GM18511 (cell line): ENCODE results near the gene ZNF431.
A peak's percentile ranks its signal among the peaks of the same experiment; 100 is the strongest.
"Not testable (repeated sequence)": the region's sequence is repeated elsewhere in the genome, so short reads cannot be mapped to it uniquely, and the experiment has no call there.

Experiments
- ATAC-seq: cut with Tn5 transposase; IDR thresholded peaks from one replicate; pipeline ENCODE4 v1.9.1; 2021; ENCODE audit warnings: mild to moderate bottlenecking, moderate library complexity; ENCODE audit not compliant: unreplicated experiment

The ZNF431 gene

DNA sequence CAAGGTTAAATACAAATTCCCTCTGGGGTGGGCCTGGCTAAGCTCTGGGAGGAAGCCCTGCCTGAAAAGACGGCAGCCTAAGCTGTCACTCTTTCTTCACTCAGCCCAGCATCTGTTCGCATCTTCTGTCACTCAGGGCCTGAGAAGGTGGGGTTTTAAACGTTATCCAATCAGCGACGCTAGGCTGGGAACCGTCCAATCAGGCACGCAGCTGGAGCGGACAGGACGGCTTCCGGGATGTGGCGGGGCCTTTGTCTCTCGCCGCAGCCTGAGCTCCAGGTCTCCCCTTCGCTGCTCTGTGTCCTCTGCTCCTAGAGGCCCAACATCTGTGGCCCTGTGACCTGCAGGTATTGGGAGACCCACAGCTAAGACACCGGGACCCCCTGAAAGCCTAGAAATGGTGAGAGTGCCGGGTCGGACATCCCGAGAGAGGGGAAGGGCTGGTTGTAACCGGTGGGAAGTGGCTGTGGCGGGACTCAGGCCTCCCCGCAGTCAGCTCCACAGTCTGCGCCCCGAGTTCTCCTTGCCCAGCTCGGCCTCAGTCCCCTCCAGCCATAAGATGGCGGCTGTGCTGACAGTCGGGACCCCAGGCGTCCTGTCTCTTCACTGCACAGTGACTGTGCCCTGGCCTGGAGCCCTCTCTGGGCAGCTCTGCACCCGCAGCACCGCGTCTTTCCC, at the start of gene ZNF431:
TSS of gene ZNF431 (plus strand) at position 254 of the 678 bp plus-strand sequence. CDS start at position 398, 144 bp downstream.
- ATAC-seq: peak; percentile 99

DNA sequence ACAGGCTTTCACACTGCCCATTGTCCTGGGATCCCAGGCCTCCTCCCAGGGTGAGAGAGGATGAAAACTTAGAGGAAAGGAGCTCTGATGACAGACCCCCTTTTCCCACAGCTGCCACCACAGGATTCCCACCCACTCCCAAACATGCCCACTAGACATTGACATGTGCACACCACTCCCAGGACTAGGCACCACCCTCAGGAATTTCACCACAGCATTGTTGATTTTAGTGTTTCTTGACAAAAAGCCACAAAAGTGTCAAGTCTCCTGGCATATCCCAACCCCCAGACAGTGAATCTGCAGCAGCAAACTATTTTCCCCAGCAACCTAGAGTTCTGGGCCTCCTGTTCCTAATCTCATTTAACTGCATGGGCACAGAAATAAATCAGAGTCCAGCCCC, 49.7 kb upstream of the ZNF431 start:
- no peak for ATAC-seq

DNA sequence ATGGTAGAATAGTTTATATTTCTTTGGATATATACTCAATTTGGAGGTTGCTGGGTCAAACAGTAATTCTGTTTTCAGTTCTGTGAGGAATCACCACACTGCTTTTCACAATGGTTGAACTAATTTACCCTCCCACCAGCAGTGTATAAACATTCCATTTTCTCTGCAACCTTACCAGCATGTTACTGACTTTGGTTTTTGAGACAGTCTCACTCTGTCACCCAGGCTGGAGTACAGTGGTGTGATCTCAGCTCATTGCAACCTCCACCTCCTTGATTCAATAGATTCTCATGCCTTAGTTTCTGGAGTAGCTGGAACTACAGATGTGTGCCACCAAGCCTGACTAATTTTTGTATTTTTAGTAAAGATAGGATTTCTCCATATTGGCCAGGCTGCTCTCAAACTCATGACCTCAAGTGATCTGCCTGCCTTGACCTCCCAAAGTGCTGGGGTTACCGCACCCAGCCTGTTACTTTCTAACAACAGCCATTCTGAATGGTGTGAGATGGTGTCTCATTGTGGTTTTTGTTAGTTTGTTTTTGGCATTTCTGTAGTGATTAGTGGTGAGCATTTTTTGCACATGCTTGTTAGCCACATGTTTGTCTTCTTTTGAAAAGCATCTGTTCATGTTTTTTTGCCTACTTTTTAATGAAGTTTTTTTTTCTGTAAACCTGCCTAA, 47.4 kb upstream of the ZNF431 start:
- no peak for ATAC-seq

- no peak for ATAC-seq
These were observed 43.5 kb upstream of the ZNF431 start for GRCh38 chr19:21098291-21098690.

DNA sequence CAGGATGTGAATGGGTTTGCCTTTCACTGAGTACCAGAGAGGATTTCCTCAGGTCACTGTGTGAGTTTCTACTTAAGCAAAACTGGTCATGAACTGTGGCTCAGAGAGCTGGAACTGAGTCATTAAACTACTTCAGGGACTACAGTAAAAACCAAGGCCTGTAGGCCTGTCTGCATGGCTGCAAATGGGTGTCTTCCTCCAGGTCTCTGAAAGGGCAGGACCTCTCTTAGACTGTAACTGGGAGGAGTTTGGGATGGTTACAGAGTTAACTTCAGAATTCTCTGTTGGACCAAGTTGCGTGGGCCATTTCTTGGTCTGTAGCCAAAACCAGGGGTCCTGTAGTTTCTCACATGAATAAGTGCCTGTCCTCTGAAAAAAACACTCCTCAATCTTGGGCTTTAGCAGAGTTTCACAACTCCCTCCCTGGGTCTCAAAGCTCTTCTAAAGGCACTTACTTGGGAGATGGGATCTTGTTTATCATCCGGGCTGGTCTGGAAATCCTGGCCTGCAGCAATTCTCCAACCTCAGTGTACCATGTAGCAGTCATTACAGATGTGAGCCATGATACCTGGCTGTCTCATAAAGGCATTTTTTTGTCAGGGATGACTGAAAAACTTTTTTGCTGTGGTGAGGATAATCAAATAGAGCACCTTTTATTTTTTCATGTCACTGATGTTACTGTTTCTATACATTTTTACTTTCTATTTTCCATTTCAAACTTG, 40.2 kb upstream of the ZNF431 start:
- no peak for ATAC-seq

DNA sequence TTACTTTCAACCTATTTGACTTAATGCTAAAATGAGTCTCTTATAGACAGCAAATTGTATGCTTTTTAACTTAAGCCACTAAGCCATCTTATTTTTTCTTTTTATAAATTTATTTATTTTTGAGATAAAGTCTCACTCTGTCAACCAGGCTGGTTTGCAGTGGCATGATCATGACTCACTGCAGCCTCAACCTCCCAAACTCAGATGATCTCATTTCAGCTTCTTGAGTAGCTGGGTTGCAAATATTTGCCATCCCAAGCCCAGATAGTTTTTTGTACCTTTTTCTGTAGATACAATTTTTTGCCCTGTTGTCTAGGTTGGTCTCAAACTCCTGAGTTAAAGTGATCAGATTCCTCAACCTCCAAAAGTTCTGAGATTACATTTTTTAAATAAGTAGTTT, 32.7 kb upstream of the ZNF431 start:
- ATAC-seq: no peak

GRCh38 chr19:21110183-21110582, 31.7 kb upstream of the ZNF431 start:
- ATAC-seq: no peak

- ATAC-seq: no peak
These were observed 26.4 kb upstream of the ZNF431 start for GRCh38 chr19:21115430-21115829.

- no peak for ATAC-seq
These were observed 24.6 kb upstream of the ZNF431 start for GRCh38 chr19:21117041-21117907.

DNA sequence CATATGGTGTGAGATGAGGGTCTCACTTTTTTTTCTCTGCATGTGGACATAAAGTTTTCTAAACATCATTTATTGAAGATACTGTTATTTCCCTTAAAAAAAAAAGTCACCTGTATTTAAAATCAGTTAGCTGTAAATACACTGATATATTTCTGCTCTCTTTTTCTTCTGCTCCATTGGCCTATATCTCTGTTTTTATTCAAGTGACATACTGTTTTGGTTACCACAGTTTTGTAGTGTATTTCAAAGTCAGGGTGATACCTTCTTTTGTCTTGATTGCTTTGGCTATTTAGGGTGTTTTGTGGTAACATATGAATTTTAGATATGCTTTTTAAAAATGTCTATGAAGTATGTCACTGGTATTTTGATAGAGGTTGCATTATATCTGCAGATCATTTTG, 15.8 kb upstream of the ZNF431 start:
- ATAC-seq: no peak

GRCh38 chr19:21127001-21127400, 14.8 kb upstream of the ZNF431 start:
- ATAC-seq: no peak

DNA sequence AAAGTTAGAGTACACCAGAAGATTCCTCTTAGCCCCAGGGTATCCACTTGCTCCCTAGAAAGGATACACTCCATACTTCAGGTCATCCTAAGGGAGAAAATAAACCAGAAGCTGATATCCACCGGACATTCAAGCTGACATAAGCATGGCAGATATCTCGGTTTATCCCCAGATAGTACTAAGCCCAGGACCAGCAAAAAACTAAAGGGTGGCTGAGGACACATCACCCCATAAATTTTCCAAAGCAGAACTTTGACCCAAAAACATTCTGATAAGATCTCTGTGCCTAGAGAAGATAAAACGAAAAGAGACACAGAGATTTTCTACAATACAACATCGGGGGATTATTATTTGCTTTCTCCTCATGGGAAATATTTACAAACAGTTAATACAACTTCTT, 13.9 kb upstream of the ZNF431 start:
- ATAC-seq: no peak

DNA sequence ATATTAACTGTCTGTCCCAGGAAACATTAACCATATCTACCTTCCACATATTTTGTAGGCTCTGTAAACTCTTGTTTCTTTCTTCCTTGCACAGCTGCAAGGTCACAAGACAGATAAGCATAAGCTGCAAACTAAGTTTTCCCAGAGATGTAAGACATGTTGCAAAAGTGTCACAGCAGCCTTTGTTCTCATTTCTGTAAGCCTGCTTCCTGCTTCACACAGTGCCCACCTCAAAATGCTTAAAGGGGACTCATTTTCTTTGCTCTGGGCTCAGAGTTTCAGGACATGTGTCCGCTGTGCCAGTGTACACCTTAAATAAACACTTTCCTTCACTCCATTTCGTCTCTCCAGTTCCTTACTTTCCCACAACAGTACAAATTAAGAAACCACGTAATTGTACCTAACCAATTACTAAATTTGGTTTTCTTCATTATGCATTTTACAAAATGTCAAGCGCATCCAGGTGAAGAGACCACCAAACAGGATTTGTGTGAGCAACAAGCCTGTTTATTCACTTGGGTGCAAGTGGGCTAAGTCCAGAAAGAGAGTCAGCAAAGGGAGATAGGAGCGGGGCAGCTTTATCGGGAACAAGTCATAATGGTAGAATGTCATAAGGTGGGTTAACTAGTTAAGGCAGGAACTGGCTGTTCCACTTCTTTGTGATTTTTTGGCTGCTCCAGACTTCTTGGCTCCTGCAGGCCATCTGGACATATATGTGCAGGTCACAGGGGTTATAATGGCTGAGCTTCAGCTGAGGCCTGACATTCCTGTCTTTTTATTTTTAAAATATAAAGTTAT, 12.7 kb upstream of the ZNF431 start:
- ATAC-seq: no peak

DNA sequence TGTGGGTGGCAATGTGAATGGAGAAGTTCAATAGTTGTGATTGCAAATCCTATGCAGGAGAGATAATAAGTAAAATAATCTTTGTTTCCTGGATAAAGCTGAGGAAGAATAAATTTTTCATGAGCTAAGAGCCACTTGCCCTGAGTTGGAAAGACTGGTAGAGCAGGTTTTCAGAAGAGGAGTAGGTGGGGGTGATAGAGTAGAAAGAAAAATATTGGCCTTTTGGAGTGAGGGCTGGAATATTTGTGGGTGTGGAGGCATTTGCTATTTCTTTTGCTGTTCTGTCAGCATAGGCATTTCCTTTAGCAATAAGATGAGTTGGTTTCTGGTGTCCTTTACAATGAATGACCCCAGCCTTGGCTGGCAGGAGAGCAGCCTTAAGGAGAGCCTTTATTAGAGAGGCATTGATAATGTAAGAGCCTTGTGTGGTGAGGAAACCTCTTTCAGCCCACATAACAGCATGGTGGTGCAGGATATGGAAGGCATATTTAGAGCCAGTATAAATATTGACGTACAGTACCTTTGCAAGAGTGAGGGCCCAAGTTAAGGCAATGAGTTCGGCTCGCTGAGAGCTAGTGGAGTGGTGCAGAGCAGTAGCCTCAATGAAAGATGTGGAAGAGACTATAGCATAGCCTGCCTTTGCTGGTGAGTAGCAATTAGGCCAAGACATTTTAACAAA, 11.6 kb upstream of the ZNF431 start:
- ATAC-seq: no peak

DNA sequence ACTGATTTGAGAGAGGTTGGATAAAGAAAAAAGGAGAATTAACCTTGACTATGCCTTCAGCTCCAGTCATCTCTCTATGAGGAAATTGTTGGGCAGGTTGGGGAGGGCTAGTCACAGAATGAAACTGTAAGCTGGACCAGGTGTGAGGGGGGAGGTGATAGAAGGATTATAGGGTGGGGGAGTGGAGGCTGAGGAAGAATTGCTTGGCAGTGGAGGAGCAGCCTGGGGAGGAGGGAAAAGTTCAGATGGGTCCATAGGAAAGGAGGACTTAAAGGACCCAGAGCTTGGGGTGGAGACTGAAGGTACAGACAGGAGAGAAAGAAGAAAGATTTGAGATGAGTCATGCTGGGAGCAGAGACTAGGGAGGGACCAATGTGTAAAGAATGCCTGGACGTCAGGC, 8.2 kb upstream of the ZNF431 start:
- no peak for ATAC-seq

DNA sequence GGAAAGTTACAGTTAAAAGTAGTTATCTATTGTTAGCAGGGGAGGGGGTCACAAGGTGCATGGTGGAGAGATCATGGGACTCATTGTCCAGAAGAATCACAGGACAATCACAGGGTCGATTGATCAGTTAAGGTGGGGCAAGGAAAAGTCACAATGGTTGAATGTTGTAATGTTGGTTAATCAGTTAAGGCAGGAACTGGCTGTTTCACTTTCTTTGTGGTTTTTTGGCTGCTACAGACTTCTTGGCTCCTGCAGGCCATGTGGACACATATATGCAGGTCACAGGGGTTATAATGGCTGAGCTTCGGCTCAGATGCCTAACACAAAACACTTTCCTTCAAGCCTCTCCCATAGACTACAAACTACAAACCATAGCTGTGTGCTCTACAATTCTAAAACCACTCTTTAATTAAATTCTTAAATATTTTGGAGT, 6.9 kb upstream of the ZNF431 start:
- no peak for ATAC-seq

- ATAC-seq: no peak
These were observed 6.4 kb upstream of the ZNF431 start for GRCh38 chr19:21135433-21135832.

- ATAC-seq: no peak
These were observed 3.7 kb upstream of the ZNF431 start for GRCh38 chr19:21138130-21138529.

GRCh38 chr19:21141006-21141405, 834 bp upstream of the ZNF431 start:
- not testable (repeated sequence) for ATAC-seq

- no peak for ATAC-seq
These were observed 1.6 kb downstream of the ZNF431 start for GRCh38 chr19:21143428-21143827.
